ENCODE data around the gene FJX1.

- TF ChIP-seq EP300 (IDR thresholded peaks at IDR 0.05) (no peak), CTCF (IDR thresholded peaks at IDR 0.05) (no peak)
Observed at GRCh38 chr11:35661534-35661933, 43.3 kb downstream of the FJX1 start.

Data from gastroesophageal sphincter (tissue), 3 donors.